Activated CD8-positive, alpha-beta memory T cell treated with anti-CD3 and anti-CD28 coated beads for 24 hours (primary cell): ENCODE results near the gene LMNTD1.

Experiments used
- DNase-seq: peaks from one replicate; pipeline ENCODE4 v3.0.0-alpha.2; 2020

Gene LMNTD1

DNA sequence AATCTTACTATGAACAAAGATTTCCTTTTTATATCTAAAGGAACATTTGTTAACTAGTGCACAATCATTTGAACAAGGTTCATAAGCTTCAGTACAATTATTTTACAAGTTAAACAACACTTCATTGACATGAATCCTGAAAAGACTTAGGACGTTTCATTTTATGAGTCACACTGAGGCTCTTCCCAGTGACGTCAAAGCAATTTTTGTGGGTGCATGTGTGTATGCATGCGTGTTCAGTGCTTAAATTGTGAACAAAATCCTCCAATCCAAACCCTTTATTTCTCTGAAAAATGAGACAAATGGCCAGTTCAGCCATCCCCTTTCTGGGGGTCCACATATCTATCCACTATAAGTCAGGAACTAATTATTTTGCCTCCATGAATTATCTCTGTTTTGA, 2.9 kb downstream of the LMNTD1 start:
- no peak for DNase-seq

DNA sequence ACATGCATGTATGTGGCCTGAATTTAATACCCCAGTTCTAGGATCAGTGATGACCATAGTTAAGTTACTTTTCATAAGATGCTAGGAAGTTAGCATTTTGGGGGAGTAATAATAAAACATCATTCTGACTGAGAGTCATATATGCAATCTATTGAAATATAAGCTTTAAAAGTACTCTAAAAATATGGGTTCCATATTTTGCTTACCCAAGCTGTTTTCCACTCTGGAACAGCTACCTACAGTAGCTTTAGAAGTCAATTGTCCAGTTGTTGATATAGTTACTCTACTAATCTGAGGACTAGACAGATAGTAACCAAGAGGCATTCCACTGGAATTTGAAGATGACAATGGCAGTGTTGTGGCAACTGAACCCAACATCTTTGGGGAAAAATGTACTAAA, 4.0 kb downstream of the LMNTD1 start:
- no peak for DNase-seq

DNA sequence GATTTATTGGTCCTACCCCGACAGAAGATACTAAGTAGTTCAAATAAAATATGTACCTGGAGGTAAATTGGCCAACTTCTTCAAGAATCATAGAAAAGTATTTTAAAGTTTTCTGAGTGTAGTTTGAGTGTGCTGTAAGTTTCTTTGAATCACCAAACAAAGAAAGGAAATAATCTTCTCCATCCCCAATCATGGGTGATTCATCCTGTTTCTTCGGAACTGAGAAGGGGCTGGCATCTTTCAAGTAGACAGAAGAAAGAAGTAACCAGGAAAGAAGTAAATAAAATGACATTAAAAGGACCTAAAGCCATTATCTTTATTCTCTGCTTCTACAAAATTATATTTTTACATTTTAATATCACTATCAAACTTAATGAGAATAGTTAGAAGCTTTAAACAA, 6.8 kb downstream of the LMNTD1 start:
- DNase-seq: no peak

DNA sequence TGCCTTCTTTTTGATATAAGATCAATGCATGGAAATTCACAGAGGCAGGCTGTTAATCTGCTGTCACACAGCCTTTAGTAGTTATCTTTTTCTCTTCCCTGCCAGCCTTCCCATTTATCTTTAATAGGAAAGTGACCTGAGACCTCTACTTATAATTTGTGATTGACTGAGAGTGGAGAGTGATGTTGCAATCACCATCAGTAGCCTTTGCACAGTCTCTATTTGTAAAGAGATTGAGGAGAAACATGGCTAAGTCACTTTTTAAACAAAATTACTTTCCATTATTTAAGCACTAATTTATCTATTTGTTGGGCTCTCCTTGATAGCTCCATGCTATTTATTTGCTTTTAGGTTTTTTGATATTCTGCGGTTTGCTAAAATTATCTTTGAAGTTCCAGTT, 19.9 kb downstream of the LMNTD1 start:
- DNase-seq: no peak

DNA sequence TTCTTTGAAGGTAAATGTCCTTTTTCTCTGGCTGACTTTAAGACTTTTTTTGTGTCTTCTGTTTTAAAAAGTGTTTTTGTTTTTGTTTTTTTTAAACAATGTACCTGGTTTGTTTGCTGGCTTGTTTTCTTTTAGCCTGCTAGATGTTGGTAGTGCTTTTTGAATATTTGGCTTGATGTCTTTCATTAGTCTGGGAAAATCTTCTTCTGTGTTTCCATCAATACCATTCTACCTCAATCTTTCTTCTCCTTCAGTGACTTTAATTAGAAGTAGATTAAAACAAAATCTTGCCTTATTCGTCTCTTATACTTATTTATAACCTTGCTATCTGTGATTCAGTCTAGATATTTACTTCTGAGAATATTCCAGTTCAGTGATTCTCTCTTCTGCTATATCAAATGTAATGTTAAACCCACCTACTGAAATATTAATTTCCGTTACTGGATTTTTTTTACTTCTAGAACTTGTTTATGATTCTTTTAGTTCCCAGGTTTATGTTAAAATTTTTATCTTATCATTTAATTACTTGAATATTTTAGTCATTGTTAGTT, 21.5 kb downstream of the LMNTD1 start:
- DNase-seq: no peak

DNA sequence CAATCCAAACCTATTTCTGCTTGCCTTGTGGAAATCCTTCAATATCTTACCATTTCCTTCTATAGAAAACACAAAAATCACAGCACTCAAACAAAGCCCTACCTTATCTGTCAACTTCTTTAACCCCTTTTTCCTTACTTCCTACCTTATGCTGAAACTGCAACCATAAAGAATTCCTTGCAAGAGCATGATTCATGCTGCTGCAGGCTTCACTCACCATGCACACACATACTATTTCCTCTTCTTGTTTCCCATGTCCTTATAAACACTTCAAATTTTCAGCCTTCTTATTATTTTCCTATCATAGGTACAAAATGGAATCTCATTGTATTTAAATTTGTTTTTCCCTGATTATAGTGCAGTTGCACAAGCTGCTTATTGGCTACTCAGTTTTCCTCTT, 23.3 kb downstream of the LMNTD1 start:
- no peak for DNase-seq

DNA sequence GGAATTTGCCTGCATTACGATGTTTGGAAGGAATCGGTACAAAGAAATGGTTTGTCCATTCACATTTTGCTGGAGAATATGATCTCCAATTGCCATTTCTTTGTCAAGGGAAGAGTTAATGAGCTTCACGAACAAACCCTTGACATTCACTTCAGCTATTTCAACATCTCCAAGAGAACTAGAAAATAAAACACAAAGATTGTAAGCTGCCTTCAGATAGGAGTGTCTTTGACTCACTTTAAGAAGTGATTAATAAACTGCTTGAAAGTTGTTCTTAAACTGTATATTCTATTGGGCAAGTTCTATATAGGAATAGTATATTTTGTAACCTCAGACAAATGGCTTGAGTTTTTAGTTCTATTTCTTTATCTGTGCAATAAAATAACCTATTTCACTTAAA, 26.3 kb downstream of the LMNTD1 start:
- DNase-seq: no peak

DNA sequence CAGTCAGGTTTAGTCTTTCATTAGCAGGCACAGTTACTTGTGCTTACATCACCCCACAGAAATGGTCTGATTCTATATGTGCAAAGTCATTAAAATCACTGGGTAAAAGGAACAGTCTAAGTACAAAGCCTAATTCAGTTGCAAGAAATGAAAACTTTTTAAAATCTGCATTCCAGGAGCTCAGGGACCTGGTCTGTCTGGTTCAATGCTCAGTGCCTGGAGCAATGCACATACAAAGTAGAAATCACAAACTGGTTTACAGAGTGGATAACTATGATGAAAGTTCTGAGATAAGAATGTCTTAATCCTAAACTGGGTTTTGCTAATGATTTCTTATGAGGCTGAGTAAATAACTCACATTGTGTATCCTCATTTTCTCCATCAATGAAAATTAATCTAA, 28.7 kb downstream of the LMNTD1 start:
- no peak for DNase-seq

DNA sequence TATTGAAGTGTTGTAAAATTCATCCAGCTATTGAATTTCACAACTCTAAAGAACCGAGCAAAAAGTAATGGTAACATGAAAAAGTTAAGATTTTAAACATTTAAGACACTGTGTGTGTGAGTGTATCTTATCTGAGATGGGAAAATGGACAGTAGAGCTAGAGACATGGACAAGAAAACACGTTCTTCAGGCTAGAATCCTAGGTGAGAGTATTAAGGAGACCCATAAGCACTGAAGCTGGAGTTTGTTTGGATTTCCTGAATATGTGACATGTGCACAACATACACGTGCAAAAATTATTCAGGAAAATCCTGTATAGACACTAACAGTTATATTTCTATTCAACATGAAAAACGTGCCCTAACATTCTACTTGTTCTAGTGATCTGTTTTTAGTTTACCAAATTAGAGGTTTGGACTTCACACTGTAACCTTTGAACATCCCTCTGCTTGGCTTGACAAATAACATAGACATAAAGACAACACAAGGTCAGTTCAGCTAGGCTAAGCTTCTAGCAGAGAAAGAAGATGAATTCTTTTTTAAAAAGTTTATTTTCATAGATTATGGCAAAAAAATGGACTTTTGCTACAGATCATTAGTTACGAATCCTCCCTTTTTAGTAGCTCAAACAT, 31.3 kb downstream of the LMNTD1 start:
- DNase-seq: no peak

DNA sequence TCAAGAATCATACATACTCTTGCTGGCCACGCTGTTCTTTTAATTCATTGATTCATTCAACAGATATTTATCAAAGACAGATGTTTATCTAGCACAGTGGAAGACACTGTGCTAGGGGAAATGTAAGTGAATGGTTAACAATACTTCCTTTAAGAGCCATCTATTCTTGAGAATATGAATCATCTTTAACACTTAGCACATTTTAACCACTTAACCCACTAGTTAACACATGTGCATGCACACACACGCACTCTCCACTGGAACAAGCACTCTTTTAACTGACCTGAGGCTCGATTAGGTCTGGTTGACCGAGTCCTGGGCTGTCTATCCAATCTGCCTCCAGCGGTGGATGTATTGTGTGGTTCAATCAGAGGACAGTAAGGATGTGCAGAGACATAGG, 34.6 kb downstream of the LMNTD1 start:
- DNase-seq: no peak

DNA sequence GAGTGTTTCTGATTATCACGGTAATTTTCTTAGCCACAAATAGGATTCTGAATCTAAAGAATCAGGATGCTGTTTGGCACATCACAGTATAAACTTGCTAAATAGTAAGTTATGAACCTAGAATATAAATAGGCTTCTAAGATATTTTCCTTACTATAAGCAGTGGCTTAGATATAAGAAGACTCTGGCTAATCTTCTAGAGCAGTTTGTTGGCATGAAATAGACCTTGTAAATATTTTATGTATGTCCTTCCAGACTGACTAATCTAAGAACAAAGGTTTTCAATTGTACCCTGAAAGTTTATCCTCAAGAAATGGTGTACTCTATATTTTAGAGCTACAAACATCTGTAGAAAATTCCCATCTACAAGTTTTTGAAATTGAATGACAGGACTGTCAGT, 48.3 kb downstream of the LMNTD1 start:
- no peak for DNase-seq

DNA sequence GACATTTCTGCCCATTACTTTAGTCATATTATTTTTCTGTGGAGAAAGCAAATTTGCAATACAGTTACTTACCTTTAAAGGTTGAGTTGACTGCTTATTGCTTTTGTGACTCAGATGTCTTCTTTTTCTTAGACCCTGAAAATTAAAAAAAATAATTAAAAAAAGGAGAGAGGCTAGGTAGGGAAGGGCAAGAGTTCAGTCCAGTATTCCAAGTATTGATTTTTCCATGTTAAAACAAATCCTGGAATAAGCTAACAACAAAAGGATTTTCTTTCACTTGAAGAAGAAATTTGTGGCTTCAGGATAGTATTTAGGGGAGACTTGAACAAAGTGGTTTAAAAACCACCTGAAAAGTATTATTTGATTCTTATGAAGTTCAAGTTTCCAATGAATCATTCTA, 49.4 kb downstream of the LMNTD1 start:
- no peak for DNase-seq

DNA sequence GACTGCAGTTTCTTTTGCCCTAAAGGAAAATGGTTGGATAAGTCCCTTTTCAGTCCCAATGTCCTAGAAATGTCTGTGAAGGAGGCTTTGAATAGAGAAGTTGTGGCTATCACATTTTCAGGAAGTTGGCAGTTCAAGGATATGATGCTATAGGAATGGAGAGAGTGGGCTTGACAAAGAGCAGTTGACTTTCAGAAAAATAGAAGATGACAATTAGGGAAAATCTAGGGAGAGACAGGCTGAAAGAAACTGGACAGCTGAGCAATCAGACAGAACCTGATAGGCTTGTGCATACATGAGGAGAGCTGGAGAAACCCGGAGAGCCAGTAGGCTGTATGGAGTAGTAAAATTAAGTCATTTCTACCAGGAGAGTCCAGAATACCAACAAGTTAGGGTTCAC, 50.5 kb downstream of the LMNTD1 start:
- DNase-seq: no peak

DNA sequence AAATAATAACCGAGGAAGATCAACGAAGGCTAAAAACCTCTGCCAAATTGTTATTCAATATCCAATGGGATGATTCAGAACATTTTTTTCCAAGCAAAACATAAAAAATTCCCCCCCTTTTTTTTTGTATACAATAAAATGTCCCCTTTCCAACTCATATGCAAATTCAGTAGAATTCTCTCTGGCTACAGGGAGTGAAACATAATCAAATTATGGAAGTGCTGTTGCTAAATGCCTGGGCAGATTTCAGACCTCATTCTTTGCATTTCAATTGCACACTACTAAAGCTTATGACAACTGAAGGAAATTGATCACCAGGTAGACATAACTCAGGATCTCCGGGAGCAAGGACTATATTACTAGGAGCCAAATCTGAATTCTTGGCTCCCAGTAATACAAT, 51.0 kb downstream of the LMNTD1 start:
- DNase-seq: no peak

DNA sequence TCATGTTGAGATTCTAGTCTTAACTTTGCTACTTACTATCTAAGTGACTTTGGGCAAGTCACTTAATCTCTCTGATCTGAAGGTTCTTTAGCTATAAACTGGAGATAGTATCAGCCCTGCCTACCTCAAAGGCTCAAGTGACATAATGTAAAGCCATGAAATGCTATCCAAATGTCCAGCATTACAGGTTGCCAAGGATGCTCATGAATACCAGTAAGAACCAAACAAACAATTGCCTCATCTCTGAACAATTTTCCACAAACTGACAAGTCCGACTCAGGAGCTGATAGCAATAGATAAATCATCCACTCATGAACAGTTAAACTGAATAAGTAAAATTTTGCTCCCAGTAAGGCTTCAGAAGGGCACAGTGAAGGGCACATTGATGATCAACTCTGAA, 51.5 kb downstream of the LMNTD1 start:
- DNase-seq: no peak

DNA sequence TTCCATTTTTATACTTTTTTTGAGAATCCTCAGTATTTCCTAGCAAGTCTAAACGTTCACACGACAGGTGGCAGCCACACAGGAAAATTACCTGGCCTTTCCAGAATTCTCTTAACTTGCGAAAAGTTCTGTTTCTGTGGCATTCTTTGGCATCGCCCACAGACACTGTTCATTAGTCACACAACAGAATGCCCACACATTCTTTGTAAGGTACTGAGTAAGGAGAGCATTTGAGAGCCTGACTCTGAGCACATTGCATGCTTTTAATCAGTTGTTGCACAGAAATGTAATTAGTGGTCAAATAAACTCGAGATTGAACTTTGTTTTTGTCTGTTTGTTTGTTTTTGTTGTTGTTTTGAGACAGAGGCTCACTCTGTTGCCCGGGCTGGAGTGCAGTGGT, 52.4 kb downstream of the LMNTD1 start:
- DNase-seq: no peak

DNA sequence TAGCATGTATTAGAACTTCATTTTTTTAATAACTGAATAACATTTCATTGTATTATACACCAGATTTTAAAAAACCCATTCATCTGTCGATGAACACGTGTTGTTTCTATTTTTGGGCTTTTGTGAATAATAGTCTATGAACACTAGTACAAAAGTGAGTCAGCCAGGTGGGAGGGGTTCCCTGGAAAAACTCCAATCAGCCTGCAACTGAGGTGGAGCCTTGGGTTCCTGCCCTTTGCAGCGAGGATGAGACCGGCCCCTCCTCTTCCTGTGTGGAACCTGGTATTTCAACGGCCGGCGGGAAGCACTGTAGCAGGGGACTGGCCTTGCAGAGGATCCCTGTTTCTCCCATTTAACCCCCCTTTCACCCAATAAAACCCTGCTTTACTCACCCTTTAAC, 56.1 kb downstream of the LMNTD1 start:
- no peak for DNase-seq

DNA sequence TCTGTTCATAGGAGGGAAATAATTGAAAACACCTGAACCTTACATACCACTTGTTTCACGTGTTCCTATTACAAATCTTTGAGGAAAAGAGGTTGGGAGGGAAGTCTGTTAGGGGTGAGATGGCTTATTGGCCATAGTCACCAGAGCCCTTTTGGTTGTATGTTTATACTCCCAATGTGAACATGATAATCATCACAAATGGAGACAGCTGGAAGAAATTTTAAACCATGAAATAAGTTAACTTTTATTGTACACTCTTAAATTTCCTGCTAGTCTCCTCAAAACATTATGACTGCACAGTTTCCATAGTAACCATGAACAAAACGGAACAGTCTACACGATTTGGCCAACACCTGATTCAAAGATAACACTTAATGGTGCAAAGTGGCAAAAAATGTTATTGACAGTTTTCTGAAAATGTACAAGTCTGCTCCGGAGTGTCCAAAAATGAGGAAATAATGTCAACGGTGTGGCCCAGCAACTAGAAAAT, 56.9 kb downstream of the LMNTD1 start:
- no peak for DNase-seq

DNA sequence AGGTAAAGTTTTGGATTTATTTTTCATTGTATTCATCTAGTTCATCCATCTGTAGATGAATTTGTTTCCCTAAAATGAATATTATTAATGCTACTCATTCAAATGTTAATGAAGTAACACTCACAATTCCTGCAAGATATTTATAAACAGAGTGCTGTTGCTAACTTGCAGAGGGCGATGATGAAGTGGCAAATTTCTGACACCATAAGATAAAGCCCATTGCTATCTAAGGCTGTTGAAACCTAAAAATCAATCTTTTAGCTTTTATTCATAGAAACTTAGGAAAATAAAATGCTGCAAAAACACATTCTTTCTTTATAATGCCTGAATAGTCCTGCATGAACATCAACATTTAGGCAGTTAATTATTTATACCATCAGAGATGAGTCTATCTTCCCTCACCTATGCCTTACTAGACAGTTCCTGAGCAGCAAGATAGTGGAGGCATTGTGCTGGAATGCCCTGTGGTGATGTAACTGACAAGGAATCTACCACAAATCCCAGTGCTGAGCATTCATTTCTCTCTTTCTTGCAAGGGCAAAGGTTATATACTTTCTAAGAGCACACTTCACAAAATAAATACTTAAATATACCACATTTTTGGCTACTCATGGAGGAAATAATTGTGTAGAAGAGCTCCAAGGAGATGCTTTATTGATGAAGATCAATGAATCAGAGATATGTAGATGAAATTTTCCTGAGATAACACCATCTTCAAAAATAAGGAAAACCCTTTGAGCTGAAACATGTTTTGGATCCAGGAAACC, 57.6 kb downstream of the LMNTD1 start:
- DNase-seq: no peak

DNA sequence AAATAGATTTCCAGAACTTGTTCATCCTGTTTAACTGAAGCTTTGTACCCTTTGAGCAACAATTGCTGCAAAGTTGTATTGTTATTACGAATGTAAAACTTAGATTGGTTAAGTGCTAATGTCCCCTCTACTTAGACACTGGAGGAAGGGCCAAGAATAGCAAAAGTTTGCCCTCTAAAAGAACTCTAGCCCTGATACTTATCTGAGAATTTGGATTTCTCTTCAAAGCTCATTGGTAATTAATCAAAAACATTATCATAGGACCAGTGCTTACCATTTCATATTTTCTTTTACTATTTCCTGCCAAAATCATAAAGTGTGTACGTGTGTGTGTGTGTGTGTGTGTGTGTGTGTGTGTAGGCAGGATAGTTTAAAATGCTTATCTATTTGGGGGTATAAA, 58.2 kb downstream of the LMNTD1 start:
- no peak for DNase-seq

DNA sequence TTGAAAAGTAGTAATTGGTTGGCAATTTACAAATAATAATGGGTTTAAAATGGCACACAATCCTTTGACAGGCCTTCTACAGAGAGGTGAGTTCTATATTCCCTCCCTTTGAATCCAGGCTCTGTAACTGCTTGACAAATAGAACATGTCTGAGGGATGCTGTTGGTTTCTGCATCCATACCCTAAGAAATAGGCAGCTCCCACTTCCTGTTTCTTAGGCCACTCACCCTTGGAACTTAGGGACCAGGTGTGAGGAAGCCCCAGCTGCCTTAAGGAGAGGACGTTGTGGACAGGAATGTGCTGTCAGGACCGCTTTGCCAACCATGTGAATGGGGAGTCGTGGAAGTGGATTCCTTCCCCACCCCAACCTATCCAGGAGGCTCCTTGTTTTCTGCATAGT, 59.4 kb downstream of the LMNTD1 start:
- DNase-seq: no peak

DNA sequence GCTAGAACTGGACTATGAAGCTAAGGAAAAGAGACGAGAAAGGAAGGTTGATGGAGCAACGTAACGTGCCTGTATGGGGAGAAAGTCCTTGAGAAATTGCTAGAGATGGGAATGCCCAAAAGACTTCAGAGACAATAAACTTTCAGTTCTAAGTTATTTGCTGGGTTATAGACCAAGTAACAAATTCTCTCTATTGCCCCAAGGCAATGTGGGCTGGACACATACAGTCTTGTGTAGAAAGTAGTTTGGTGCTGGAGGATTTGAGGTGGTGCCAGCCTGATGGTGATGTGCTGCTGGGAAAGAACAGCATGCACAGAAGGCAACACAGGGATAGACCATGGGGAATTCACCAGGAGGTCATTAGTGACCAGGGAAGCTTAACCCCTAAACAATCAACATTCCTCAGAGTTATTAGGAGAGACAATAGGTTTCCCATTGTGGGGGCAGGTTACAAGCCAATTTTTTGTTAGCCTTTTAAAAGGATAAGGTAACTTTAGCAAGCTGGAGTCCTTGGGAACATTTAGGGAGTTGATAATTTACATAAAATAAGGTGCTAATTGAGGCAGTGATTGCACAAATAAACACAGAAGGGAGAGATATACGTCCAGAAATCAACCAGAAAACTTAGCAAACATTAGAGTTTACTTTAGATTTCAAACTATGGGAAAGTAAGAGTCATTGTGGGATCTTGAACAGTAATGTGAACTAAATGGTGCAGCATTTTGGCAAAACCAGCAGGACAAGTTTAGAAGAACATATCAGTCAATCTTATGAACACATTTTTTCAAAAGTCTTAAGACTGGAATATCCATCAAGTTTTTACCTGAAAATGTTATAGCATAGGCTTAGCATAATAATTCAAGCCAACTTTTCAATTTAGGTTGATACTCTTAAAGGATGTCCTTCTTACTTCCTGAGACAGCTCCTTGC, 61.4 kb downstream of the LMNTD1 start:
- DNase-seq: no peak
